GM12801 (cell line): ENCODE results near the gene ADGRF1.

ENCODE experiments used
- CTCF ChIP-seq: IDR thresholded peaks from one replicate; pipeline ENCODE4 v1.5.1; 2011; ENCODE audit warnings: control low read depth; ENCODE audit not compliant: insufficient read length; ENCODE audit errors: extremely low read depth

ADGRF1 gene

GRCh38 chr6:47028835-47029360 is 13.2 kb downstream of the ADGRF1 start:
- TF ChIP-seq CTCF, result no peak

DNA sequence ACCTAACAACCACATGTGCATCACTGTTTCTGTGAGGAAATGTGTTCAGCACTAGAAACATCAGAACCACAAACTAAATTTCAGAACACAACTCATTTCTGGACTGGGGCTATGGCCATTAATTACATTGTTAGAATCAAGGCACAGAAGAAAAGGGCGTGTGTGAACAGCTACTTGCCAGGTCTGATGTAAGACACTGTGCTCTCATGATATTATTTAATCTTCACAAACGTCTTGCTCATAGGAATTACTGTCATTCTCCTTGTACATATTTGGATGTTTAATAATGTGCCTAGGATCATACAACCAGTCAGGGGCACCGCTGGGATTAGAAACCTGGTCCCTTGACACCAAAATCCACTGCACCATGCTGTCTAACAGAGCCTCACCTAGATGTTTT is 14.8 kb downstream of the ADGRF1 start:
- TF ChIP-seq CTCF, result no peak

DNA sequence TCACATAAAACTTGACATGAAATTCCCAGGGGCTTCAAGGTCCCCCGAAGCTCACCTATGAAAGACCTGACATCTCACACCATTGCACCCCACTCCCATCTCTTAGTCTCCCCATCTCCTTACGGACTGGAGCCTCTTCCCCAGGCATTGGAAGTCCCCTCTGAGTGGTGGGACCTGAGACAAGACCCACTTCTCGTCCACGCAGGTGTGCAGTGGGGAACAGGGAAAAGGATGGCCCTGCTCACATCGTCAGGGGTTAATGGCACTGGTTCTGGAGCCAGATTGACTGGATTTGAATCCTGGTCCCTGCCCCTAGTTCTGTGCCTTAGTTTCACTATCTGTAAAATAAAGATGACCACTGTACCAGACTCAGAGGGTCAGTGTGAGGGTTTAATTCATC is 15.5 kb downstream of the ADGRF1 start:
- no peak for TF ChIP-seq CTCF

GRCh38 chr6:47023573-47023972 is 18.6 kb downstream of the ADGRF1 start:
- TF ChIP-seq CTCF, result no peak

DNA sequence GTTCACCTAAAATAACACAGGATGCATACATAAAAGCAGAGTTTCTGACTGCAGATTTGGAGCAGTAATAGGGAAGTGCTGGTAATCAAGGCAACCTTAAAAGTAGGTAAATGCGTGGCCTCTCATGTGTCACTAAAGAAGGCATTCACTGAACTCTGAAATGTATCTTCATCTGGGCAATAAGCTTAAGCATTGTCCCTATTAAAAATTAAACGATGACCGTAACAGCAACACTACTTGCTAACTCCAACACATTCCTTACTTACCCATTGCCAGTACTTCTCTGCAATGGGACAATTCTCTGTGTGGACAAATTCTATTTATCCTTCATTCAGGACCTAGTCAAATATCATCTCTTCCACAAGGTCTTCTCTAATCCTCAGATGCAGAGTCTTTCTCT is 19.9 kb downstream of the ADGRF1 start:
- TF ChIP-seq CTCF, result no peak

GRCh38 chr6:47019941-47020340 is 22.2 kb downstream of the ADGRF1 start:
- no peak for TF ChIP-seq CTCF

GRCh38 chr6:47016909-47017308 is 25.2 kb downstream of the ADGRF1 start:
- TF ChIP-seq CTCF, result no peak

DNA sequence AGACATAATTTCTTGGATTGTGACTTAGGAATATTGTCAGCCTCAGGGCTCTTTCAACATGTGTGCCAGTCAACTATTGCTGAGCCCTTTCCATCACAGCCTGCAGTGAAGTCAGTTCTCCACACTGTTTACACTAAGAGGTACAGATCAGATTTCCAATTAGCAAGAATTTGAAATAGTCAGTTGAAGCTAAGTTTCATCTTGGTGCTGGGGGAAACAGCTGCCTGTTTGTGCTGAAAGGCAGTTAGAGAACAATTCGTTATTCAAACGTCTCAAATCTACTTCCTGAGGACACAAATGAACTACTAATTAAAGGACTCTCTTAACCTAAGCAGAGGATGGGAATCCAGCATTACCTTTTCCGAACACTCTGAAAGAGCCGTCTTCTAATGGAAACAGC is 25.9 kb downstream of the ADGRF1 start:
- no peak for TF ChIP-seq CTCF
